MM.1S (cell line): ENCODE results near the gene NOC4L.

Experiments used
- DNase-seq: peaks from one replicate; pipeline ENCODE4 v3.0.0-alpha.2; 2015
- H2AFZ ChIP-seq: fragments of 300-600 bp; sonication (generic); 2 replicates; pipeline ENCODE4 v1.6.0; 2016; ENCODE audit warnings: antibody characterized with exemption, low read length
- H3F3A ChIP-seq: fragments of 300-600 bp; sonication (generic); 2 replicates; pipeline ENCODE4 v1.6.1; 2016; ENCODE audit warnings: mild to moderate bottlenecking, antibody characterized with exemption, low read length, moderate library complexity, mixed read lengths; ENCODE audit not compliant: insufficient read depth
- H3K27ac ChIP-seq: fragments of 300-600 bp; sonication (generic); 2 replicates; pipeline ENCODE4 v1.5.1; 2016; ENCODE audit warnings: mild to moderate bottlenecking, low read length
- H3K27me3 ChIP-seq: fragments of 300-600 bp; sonication (generic); replicated peaks from 2 replicates; pipeline ENCODE4 v1.6.0; 2016; ENCODE audit warnings: low read length; ENCODE audit not compliant: insufficient read depth
- H3K36me3 ChIP-seq: fragments of 300-600 bp; sonication (generic); replicated peaks from 2 replicates; pipeline ENCODE4 v1.6.1; 2016; ENCODE audit warnings: mild to moderate bottlenecking, low read length, mixed read lengths; ENCODE audit not compliant: insufficient read depth
- H3K4me1 ChIP-seq: fragments of 300-600 bp; sonication (generic); 2 replicates; pipeline ENCODE4 v1.6.1; 2016; ENCODE audit warnings: low read length, mixed read lengths
- H3K4me2 ChIP-seq: fragments of 300-600 bp; sonication (generic); 2 replicates; pipeline ENCODE4 v1.6.0; 2016; ENCODE audit warnings: low read depth, low read length
- H3K4me3 ChIP-seq: fragments of 300-600 bp; sonication (generic); 2 replicates; pipeline ENCODE4 v1.5.1; 2016; ENCODE audit warnings: low read length, mixed read lengths
- H3K79me2 ChIP-seq: fragments of 300-600 bp; sonication (generic); 2 replicates; pipeline ENCODE4 v1.6.1; 2016; ENCODE audit warnings: mixed run types, low read length, mixed read lengths
- H3K9ac ChIP-seq: fragments of 300-600 bp; sonication (generic); 2 replicates; pipeline ENCODE4 v1.6.1; 2016; ENCODE audit warnings: low read length, mixed read lengths
- H3K9me2 ChIP-seq: fragments of 300-600 bp; sonication (generic); replicated peaks from 2 replicates; pipeline ENCODE4 v1.6.1; 2016; ENCODE audit warnings: mild to moderate bottlenecking, low read length, mixed read lengths; ENCODE audit not compliant: insufficient read depth
- H3K9me3 ChIP-seq: fragments of 300-600 bp; sonication (generic); replicated peaks from 2 replicates; pipeline ENCODE4 v1.6.1; 2016; ENCODE audit warnings: mild to moderate bottlenecking, low read length, mixed read lengths; ENCODE audit not compliant: insufficient read depth
- H4K20me1 ChIP-seq: fragments of 300-600 bp; sonication (generic); 2 replicates; pipeline ENCODE4 v1.6.1; 2016; ENCODE audit warnings: mild to moderate bottlenecking, low read length, moderate library complexity, mixed read lengths; ENCODE audit not compliant: insufficient read depth
- CTCF ChIP-seq: fragments of 300-600 bp; sonication (generic); IDR thresholded peaks from 2 replicates; pipeline ENCODE4 v1.5.1; 2016; ENCODE audit warnings: antibody characterized with exemption, low read length, mixed read lengths
- EZH2 ChIP-seq: fragments of 300-600 bp; sonication (generic); optimal IDR thresholded peaks from 2 replicates; pipeline ENCODE3; 2017; ENCODE audit warnings: low read depth, mild to moderate bottlenecking, antibody characterized with exemption, low read length, mixed read lengths
- EZH2phosphoT487 ChIP-seq: fragments of 300-600 bp; sonication (generic); IDR thresholded peaks from 2 replicates; pipeline ENCODE4 v1.6.1; 2018; ENCODE audit warnings: antibody characterized with exemption, low read length

The NOC4L gene

GRCh38 chr12:132199101-132199500, 54.8 kb downstream of the NOC4L start:
- Histone ChIP-seq H3K9me3 (no peaks in the 10 kb centered on the region), H3K9ac (no peak overlapping the region), H4K20me1 (no peaks in the 10 kb centered on the region), H3K27ac (no peak overlapping the region), H3F3A (no peaks in the 10 kb centered on the region), H3K4me1 (no peaks in the 10 kb centered on the region), H3K4me3 (no peak overlapping the region), H3K36me3 (no peaks in the 10 kb centered on the region), H3K4me2 (no peak overlapping the region), H3K9me2 (no peaks in the 10 kb centered on the region), H2AFZ (no peak overlapping the region), H3K27me3 (peaks cover 16% of the 10 kb centered on the region), H3K79me2 (no peaks in the 10 kb centered on the region)
- no peak for TF ChIP-seq EZH2
- TF ChIP-seq CTCF, result no peak
- TF ChIP-seq EZH2phosphoT487, result no peak
- no peak for DNase-seq

DNA sequence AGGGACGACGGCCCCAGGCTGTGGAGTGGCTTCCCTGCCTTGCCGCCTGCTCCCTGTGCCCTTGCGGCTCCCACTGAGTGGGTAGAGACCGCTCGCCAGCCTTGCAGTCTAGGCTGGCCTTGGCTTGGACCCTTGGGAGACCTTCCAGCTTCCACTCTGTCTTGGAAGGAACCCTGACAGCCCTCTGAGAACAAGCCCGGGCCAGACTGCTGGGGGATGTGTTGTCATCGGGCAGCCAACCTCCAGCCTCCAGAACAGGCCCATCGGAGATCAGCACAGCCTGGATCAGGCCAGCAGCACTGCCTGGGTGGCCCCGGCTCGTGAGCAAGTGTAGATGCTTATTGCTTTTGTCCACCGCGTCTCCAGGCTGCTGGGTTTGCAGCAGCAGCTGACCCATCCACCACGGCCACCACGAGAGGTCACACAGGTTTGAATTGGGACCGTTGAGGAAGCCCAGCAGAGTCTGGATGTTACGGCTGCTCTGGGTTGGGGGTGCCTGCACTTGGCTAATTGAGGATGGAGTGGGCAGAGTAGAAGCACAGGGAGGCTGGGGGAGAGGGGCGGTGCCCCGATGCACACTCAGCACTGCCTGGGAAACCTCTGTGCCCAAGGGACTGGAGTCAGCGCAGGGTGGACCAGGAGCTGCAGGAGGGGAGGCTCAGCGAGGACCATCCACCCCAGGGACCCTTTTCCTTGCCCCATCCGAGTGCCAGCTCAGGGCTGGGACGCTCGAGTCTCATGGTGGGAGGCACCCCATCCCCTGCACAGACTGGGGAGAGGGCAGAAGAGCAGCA, 55.5 kb downstream of the NOC4L start:
- Histone ChIP-seq H2AFZ (no peak overlapping the region), H3K27me3 (peaks cover 16% of the 10 kb centered on the region), H3K9ac (no peak overlapping the region), H3K4me2 (no peak overlapping the region), H3K9me2 (no peaks in the 10 kb centered on the region), H3K36me3 (no peaks in the 10 kb centered on the region), H3K27ac (no peak overlapping the region), H3K4me3 (no peak overlapping the region), H4K20me1 (no peaks in the 10 kb centered on the region), H3F3A (no peaks in the 10 kb centered on the region), H3K4me1 (no peaks in the 10 kb centered on the region), H3K9me3 (no peaks in the 10 kb centered on the region), H3K79me2 (no peaks in the 10 kb centered on the region)
- TF ChIP-seq CTCF (no peak), EZH2 (no peak), EZH2phosphoT487 (no peak)
- no peak for DNase-seq

DNA sequence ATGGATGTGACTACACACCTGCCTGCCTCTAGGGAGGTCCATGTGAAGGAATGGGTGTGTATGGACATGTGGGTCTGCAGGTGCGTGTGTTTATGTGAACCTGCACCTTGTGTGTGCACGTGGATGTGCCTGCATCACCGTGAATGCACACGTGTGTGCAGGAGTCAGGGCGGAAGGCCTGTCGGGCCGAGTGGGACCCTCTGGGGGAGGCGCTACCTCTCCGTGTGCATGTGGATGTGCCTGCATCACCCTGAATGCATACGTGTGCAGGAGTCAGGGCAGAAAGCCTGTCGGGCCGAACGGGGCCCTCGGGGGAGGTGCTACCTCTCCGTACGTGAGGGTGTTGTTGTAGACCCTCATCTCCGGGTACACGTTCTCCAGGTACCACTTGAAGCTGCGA, 56.5 kb downstream of the NOC4L start:
- no peak overlapping the region for H3K27ac ChIP-seq
- H4K20me1 ChIP-seq, result no peaks in the 10 kb centered on the region
- H3K36me3 ChIP-seq, result no peaks in the 10 kb centered on the region
- H3K9ac ChIP-seq, result no peak overlapping the region
- no peaks in the 10 kb centered on the region for H3K9me3 ChIP-seq
- H2AFZ ChIP-seq, result no peak overlapping the region
- no peaks in the 10 kb centered on the region for H3K79me2 ChIP-seq
- H3K4me1 ChIP-seq, result no peaks in the 10 kb centered on the region
- TF ChIP-seq CTCF, result no peak
- TF ChIP-seq EZH2, result no peak
- no peak for TF ChIP-seq EZH2phosphoT487
- H3K27me3 ChIP-seq, result peaks cover 21% of the 10 kb centered on the region
- H3K4me3 ChIP-seq, result no peak overlapping the region
- H3F3A ChIP-seq, result no peaks in the 10 kb centered on the region
- H3K9me2 ChIP-seq, result no peaks in the 10 kb centered on the region
- H3K4me2 ChIP-seq, result no peak overlapping the region
- no peak for DNase-seq
